ENCODE data around the gene TNS4.

DNA sequence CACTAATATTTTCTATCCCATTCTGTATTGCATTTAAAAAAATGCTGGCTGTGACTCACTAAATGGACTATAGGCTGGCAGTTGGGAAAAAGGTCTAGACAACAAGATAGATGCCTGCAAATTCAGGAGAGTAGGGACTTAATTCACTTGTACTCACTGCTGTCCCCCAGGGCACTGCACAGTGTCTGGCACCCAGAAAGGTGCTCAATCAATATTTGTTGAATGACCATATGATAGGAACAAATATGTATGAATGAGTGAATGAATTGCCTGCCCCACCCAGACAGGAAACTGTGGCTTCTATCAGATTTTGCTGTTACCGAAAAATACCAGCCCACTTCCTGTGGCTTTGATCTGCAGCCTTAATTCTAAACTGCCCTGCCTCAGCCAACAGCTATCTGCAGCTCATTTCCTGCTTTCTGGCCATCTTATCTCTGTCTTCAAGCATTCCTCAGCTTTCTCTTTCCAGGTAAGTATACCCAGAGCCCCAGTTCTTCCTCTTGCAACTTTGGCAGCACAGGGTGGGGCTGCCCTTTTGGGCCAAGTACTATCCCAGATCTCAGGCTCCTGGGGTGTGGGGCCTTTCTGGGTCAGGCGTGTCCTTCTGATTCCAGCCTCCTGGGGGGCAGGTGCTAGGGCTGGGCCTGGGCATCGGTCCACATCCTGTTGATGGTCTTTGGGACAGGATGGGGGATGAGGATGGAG lies 15.3 kb upstream of the TNS4 start:
- TF ChIP-seq POLR2A (IDR thresholded peaks at IDR 0.05) (no peak), EP300 (IDR thresholded peaks at IDR 0.05) (no peak)
- TF ChIP-seq, protein P1, sequence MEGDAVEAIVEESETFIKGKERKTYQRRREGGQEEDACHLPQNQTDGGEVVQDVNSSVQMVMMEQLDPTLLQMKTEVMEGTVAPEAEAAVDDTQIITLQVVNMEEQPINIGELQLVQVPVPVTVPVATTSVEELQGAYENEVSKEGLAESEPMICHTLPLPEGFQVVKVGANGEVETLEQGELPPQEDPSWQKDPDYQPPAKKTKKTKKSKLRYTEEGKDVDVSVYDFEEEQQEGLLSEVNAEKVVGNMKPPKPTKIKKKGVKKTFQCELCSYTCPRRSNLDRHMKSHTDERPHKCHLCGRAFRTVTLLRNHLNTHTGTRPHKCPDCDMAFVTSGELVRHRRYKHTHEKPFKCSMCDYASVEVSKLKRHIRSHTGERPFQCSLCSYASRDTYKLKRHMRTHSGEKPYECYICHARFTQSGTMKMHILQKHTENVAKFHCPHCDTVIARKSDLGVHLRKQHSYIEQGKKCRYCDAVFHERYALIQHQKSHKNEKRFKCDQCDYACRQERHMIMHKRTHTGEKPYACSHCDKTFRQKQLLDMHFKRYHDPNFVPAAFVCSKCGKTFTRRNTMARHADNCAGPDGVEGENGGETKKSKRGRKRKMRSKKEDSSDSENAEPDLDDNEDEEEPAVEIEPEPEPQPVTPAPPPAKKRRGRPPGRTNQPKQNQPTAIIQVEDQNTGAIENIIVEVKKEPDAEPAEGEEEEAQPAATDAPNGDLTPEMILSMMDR (IDR thresholded peaks at IDR 0.05), result no peak

All from tibial nerve (tissue), 4 donors.